Gastrocnemius medialis (tissue), 4 donors: ENCODE results near the gene PDCD10.

ENCODE experiments used
- POLR2A ChIP-seq, 2 donors: fragments of 450-650 bp; IDR thresholded peaks; one replicate each; pipeline ENCODE4 v1.6.1; 2017; ENCODE audit warnings: antibody characterized with exemption in 2 of 2, mild to moderate bottlenecking in 2 of 2, moderate library complexity in 2 of 2
- TF ChIP-seq, protein P1 (sequence below), 5 experiments: fragments of 450-650 bp in 3 of 5; fragments of 200-600 bp in 2 of 5; sonication (generic) in 2 of 5; IDR thresholded peaks in 4 of 5; conservative IDR thresholded peaks in 1 of 5; 1 replicate in 4 of 5; 2 replicates in 1 of 5; pipeline ENCODE4 v1.5.1; 2016 to 2019; ENCODE audit warnings: antibody characterized with exemption in 5 of 5, mild to moderate bottlenecking in 3 of 5, moderate library complexity in 3 of 5

DNA sequence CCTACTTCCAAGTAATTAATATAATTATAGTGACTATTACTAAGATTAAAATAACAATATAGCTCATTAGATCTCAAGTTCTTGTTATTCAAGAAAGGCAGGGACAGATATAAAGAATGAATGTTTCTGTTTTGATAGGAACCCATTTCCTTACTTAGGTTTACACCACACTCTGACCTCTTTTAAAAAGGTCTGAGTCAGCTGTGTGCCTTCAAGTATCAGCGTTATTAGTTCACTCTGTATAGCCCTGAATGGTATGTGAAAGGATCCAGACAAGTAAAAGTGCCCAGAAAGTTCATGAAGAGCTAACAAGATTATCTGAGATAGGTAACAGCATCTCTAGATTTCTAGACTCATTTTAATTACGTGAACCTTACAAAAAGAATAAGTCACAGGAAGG lies 28.9 kb downstream of the PDCD10 start:
- no peak for TF ChIP-seq POLR2A (IDR thresholded peaks at IDR 0.05)
- TF ChIP-seq, protein P1, sequence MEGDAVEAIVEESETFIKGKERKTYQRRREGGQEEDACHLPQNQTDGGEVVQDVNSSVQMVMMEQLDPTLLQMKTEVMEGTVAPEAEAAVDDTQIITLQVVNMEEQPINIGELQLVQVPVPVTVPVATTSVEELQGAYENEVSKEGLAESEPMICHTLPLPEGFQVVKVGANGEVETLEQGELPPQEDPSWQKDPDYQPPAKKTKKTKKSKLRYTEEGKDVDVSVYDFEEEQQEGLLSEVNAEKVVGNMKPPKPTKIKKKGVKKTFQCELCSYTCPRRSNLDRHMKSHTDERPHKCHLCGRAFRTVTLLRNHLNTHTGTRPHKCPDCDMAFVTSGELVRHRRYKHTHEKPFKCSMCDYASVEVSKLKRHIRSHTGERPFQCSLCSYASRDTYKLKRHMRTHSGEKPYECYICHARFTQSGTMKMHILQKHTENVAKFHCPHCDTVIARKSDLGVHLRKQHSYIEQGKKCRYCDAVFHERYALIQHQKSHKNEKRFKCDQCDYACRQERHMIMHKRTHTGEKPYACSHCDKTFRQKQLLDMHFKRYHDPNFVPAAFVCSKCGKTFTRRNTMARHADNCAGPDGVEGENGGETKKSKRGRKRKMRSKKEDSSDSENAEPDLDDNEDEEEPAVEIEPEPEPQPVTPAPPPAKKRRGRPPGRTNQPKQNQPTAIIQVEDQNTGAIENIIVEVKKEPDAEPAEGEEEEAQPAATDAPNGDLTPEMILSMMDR (IDR thresholded peaks at IDR 0.05 in 4 of 5, conservative IDR thresholded peaks at IDR 0.05 in 1 of 5), result no peak
